ENCODE data around the gene MOB1B. TPM values are rescaled to one million over a fixed set of nuclear protein-coding genes. Genes with fewer than 3 reads are reported as not detected.

MOB1B gene
- polyA plus RNA-seq (24.1 and 32.9 TPM in 2 replicates), polyA minus RNA-seq (47.5 and 61.1 TPM in 2 replicates)

- Histone ChIP-seq H4K20me1 (ENCODE audit: insufficient read depth) (no peaks in the 10 kb centered on the region), H3K27me3 (ENCODE audit: insufficient read depth, low read depth, low read length) (no peaks in the 10 kb centered on the region), H3K9me3 (ENCODE audit: low read length) (no peaks in the 10 kb centered on the region), H3K79me2 (replicated peaks; ENCODE audit: insufficient read depth, low read length) (peaks cover 43% of the 10 kb centered on the region), H2AFZ (ENCODE audit: low read depth, low read length) (peak within 1 kb of the TSS; percentile 97), H3K9me2 (ENCODE audit: insufficient read depth, low read length) (no peaks in the 10 kb centered on the region), H3K27ac (ENCODE audit: low read length) (peak within 1 kb of the TSS; percentile 91), H3K36me3 (ENCODE audit: insufficient read depth, low read length) (peaks cover 8% of the 10 kb centered on the region), H3K4me3 (ENCODE audit: low read length) (peak within 1 kb of the TSS; percentile 94), H3K4me2 (ENCODE audit: low read length) (peak within 1 kb of the TSS; percentile 97), H3K9ac (ENCODE audit: low read length) (peak within 1 kb of the TSS; percentile 92), H3F3A (ENCODE audit: insufficient read depth, low read length, poor library complexity, severe bottlenecking) (no peaks in the 10 kb centered on the region)
- TF ChIP-seq TAF1 (IDR thresholded peaks at IDR 0.05; ENCODE audit: low read depth): peak; percentile 75
- TF ChIP-seq EZH2 (IDR thresholded peaks at IDR 0.05; ENCODE audit: borderline replicate concordance, insufficient read depth, low read length, poor library complexity, severe bottlenecking): no peak
- TF ChIP-seq POLR2AphosphoS5 (IDR thresholded peaks at IDR 0.05): peak; percentile 93
- peak; percentile 63 for TF ChIP-seq CTCF (IDR thresholded peaks at IDR 0.05; ENCODE audit: poor library complexity, severe bottlenecking)
- TF ChIP-seq RAD21 (conservative IDR thresholded peaks at IDR 0.05): peak; percentile 45
- TF ChIP-seq MXI1 (conservative IDR thresholded peaks at IDR 0.05; ENCODE audit: poor library complexity, severe bottlenecking): peak; percentile 50
- no peak for TF ChIP-seq SMC3 (conservative IDR thresholded peaks at IDR 0.05; ENCODE audit: poor library complexity)
- TF ChIP-seq REST (IDR thresholded peaks at IDR 0.05; ENCODE audit: borderline replicate concordance): peak; percentile 75
- TF ChIP-seq EP300 (conservative IDR thresholded peaks at IDR 0.05; ENCODE audit: poor library complexity, severe bottlenecking): peak; percentile 22
Measured at GRCh38 chr4:70901984-70902576, at the start of gene MOB1B. Gene MOB1B, plus strand, starts transcription at chr4:70902369. Its CDS starts 168 bp downstream, at chr4:70902537.

GRCh38 chr4:70855464-70855863 lies 46.7 kb upstream of the MOB1B start:
- Histone ChIP-seq H3K4me2 (ENCODE audit: low read length) (no peak overlapping the region), H3K4me3 (ENCODE audit: low read length) (no peak overlapping the region), H4K20me1 (ENCODE audit: insufficient read depth) (no peaks in the 10 kb centered on the region), H3K9me3 (ENCODE audit: low read length) (no peaks in the 10 kb centered on the region), H3K9ac (ENCODE audit: low read length) (no peak overlapping the region), H2AFZ (ENCODE audit: low read depth, low read length) (no peak overlapping the region), H3K27ac (ENCODE audit: low read length) (no peak overlapping the region), H3K36me3 (ENCODE audit: insufficient read depth, low read length) (no peaks in the 10 kb centered on the region), H3F3A (ENCODE audit: insufficient read depth, low read length, poor library complexity, severe bottlenecking) (no peaks in the 10 kb centered on the region), H3K27me3 (ENCODE audit: insufficient read depth, low read depth, low read length) (no peaks in the 10 kb centered on the region), H3K9me2 (ENCODE audit: insufficient read depth, low read length) (no peaks in the 10 kb centered on the region), H3K79me2 (replicated peaks; ENCODE audit: insufficient read depth, low read length) (no peaks in the 10 kb centered on the region)
- TF ChIP-seq TAF1 (IDR thresholded peaks at IDR 0.05; ENCODE audit: low read depth) (no peak), RAD21 (conservative IDR thresholded peaks at IDR 0.05) (no peak), REST (IDR thresholded peaks at IDR 0.05; ENCODE audit: borderline replicate concordance) (no peak), MXI1 (conservative IDR thresholded peaks at IDR 0.05; ENCODE audit: poor library complexity, severe bottlenecking) (no peak), POLR2AphosphoS5 (IDR thresholded peaks at IDR 0.05) (no peak), EZH2 (IDR thresholded peaks at IDR 0.05; ENCODE audit: borderline replicate concordance, insufficient read depth, low read length, poor library complexity, severe bottlenecking) (no peak), SMC3 (conservative IDR thresholded peaks at IDR 0.05; ENCODE audit: poor library complexity) (no peak), EP300 (conservative IDR thresholded peaks at IDR 0.05; ENCODE audit: poor library complexity, severe bottlenecking) (no peak), CTCF (IDR thresholded peaks at IDR 0.05; ENCODE audit: poor library complexity, severe bottlenecking) (no peak)

Data from neural cell (in vitro differentiated cells).